HG02973 (cell line): ENCODE measurements around the gene H3-3A.

Source experiments
- ATAC-seq: cut with Tn5 transposase; IDR thresholded peaks from one replicate; pipeline ENCODE4 v1.9.1; 2021; ENCODE audit warnings: moderate library complexity; ENCODE audit not compliant: unreplicated experiment

Gene H3-3A

DNA sequence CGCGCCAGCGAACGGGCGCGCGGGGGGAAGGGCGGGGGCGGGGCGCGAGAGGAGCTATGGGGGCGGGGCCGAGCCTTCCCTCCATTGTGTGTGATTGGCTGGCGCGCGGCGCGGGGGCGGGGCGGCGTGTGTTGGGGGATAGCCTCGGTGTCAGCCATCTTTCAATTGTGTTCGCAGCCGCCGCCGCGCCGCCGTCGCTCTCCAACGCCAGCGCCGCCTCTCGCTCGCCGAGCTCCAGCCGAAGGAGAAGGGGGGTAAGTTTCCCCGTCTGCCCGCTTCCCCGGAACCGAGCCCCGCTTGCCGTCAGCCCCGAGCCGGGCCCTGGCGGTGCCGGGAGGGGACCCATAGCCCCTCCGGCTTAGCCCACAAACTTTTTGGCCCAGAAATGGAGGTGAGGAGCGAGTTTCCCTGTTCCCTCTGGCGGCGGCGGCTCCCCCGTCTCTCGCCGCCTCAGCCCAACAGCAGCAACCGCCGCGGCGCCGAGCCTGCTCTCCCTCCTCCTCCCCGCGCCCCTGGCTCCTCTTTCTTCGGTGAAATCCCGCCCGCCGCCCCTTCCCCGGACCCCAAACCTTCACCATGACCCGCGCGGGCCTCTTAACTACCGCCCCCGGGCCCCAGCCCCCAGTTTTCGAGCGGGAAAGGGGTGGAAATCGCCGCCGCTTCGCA is at the start of gene H3-3A:
H3-3A (plus strand) TSS at position 159 of the 666 bp plus-strand sequence. CDS start 1,636 bp downstream, outside the sequence.
- peak; percentile 72 for ATAC-seq

DNA sequence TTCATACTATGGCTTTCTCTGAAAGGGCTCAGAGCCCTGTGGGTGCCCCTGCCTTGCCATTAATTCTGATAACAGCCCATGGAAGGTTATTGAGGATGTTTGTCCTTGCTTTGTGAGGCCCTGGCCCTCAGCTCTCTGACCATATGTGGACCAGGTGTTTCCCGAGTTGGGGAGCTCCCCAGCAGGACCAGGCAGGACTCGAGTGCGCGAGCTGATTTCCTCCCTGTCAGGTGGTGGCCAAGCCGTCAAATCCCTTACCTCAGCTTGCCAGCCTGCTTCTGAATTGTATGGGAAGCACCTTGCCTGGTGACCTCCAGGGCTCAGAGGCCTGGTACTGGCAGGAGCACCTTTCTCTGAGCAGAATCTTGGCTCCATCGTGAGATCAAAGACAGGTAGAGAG is 45.4 kb upstream of the H3-3A start:
- ATAC-seq: no peak

DNA sequence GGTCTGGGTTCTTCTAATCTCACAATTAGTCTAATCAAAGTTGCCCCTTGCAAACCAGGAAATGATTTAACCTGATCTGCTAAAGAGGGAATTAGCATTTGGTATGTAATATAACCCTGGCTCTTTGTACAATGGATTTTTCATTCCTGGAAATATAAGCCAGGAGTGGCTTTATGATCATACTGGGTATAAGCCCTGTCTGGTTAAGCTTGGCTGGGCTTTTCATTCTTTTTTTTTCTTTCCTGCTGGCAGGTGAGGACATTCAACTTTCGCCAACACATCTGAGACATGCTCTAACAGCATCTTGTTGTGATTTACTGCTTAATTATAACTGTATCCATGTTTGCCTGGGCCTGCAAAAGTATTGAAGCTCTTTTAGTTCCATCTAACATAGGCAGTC is 42.9 kb upstream of the H3-3A start:
- no peak for ATAC-seq

DNA sequence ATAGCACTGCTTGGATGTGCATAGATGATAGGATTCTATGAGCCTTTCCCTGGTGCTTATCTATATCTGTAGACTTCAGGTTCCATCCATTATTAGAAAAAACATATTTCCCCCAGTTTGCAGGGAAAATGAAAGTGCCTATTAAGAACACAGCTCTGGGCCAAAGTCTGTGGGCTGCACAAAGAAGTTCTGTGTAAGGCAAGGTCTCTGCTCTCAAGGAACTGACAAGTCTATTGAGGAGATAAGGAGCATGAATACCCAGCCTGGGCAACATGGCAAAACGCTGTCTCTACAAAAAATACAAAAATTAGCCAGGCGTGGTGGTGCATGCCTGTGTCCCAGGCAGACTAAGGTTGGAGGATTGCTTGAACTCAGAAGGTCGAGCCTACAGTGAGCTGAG is 41.1 kb upstream of the H3-3A start:
- ATAC-seq: no peak

DNA sequence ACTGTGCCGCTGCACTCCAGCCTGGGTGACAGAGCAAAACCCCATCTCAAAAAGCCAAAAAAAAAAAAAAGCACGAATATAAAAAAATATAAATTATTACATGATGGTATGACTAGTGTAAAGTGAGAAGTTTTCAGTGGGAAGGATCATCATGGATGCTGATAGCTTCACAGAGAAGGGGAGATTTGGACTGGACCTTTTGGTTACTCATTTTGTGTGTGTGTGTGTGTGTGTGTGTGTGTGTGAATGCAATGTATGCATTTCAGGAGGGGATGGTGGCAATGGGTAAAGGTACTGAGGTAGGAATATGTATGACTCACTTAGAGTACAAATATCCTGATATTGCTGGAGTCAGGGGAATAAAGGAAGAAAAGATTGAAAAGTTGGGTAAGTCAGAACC is 40.7 kb upstream of the H3-3A start:
- ATAC-seq: no peak

DNA sequence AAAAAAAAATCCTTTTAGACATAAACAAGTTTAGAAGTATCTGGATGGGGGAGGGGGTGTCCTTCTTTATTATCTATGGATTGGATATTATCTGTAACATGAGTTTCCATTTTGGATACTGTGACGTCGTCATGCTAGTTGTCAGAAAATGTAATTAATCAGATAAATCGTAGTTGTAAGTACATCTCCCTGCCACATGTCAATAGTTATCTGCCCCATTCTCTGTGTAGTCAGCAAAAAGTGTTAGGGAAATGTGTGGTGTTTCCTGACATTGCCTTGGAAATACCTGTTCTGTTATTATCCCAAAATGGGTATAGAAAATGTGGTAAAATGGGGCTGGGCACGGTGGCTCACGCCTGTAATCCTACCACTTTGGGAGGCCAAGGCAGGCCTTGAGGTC is 38.8 kb upstream of the H3-3A start:
- ATAC-seq: no peak

DNA sequence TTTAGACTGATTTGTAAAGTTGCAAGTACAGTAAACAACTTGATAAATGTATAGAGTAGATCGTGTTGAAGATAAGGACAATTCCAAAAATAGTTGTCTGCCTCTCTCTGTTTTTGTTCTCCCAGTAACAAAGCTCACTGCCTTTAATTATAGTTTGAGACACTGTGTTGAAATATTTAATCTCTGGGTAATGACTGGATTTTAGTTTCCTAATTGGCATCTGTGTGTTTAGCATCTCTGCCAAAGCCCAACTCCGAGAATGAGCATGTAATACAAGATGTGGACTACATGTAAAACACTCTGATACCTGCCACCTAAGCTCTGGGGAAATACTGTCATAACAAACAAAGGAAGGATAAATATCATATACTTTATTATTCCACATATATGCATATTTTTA is 35.7 kb upstream of the H3-3A start:
- no peak for ATAC-seq

DNA sequence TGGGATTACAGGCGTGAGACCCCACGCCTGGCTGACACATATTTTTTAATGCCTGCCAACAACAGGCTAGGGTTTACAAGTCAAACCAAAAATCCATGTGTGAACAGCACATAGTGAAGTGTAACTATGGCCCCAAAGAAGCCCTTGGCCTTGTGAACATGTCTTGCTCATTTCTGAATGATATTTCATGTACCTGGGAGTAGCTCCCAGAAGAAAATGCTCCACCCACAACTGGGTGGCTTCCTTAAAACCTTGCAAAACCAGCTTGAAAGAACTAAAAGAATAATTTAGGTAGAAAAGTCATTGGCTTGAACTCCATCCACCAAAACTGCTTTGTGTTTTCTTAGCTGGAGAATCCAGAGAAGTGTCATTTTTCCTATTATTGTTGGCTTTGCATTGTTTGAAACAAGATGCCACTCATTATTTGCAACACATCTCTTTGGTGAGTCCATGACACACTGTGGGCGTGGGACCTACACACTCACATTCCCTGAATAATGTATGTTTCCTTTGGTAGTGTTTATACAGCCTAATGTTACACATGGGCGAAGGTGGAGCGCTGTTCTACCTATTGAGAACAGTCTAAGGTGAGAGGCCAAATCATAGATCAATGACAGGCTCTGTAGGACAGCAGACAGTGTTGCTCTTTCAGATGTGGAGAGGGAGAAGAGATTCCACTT is 34.8 kb upstream of the H3-3A start:
- ATAC-seq: no peak

DNA sequence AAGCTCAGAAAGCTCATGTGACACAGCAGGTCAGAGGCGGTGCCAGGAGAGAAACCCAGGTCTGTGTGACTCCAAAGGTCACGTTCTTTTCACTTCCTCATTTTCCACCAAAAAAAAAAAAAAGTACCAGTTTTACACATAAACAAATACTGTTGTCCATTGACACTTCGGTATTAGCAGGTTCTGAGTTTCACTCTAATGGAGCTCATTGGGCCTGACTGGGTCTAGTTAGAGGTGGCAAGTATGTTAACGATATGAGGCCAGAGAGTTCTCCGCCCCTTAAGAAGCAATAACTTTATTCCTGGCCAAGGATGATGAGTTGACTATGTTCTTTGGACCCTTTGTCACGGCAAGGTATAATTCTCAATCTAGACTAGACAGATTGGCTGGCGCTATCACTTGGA is 33.4 kb upstream of the H3-3A start:
- peak; percentile 89 for ATAC-seq

DNA sequence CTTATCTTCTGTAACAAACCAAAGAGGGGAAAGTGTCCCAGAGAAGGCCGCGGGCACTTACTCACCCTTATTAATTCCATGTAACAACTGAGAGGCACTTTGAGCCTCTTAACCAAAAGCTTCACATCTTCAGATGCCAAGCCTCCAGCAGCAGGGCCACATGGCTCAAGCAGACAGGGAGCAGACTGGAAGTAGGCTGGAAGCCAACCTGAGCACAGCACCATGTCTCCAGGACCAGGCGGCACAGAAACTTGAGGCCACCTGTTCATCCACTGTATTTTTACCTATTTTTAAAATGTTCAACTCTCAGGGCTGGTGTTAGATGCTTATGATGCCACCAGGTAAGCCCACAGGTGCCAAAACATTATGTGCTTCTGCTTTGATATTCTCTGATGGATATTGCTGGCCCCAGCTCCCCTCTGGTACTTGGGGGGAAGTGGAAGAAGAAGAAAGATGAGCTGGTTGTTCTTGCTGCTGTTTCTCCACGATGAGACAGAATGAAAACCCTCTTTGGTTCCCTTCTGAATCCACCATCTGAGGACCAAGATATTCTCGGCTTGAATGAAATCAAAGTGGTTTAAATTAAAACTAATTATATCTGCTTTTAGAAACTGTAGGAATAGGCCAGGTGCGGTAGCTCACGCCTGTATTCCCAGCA is 32.8 kb upstream of the H3-3A start:
- ATAC-seq: no peak

DNA sequence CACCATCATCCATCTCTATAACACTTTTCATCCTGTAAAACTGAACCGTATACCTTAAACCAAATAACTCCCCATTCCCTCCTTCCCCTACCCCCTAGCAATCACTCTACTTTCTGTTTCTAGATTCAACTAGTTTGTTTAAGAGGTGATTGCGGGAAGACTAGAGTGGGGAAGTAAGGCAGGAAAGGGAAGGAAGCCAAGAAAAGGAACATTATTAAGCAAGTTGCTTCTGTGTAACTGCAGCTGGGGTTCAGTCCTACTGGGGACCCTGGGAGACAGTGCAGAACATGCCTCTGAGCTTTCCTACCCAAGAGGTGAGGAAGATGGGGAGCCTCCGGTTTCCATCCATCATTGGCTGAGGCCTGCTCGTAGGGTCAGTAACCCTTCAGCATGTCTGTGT is 28.9 kb upstream of the H3-3A start:
- ATAC-seq: no peak

DNA sequence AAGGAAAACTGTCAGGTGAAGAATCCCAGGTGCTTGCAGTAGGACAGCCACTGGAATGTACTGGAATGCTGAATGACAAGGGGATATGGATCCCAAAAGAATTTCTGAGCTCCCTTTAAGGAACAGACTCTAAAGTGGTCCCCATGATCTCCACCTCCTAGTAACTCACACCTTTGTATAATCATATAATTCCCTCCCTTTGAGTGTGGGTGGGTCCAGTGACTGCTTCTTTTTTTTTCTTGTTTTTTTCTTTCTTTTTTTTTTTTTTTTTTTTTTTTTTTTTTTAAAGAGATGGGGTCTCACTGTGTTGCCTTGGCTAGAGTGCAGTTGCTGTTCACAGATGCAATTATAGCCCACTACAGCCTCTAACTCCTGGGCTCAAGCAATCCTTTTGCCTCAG is 28.5 kb upstream of the H3-3A start:
- ATAC-seq: no peak

DNA sequence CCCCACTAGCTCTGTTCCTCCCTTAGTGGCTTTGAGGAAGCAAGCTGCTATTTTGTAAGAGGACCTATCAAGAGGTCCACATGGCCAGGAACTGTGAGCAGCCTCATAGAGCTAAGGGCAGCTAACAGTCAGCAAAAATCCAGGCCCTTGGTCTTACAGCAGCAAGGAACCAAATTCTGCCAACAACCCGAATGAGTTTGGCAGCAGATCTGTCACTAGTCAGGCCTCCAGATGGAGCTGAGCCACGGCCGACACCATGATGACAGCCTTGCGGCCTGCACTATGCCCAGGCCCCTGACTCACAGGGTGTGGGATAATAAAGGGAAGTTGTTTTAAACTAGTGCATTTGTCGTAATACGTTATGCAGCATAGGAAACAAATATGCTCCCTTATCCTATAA is 28.0 kb upstream of the H3-3A start:
- ATAC-seq: no peak

DNA sequence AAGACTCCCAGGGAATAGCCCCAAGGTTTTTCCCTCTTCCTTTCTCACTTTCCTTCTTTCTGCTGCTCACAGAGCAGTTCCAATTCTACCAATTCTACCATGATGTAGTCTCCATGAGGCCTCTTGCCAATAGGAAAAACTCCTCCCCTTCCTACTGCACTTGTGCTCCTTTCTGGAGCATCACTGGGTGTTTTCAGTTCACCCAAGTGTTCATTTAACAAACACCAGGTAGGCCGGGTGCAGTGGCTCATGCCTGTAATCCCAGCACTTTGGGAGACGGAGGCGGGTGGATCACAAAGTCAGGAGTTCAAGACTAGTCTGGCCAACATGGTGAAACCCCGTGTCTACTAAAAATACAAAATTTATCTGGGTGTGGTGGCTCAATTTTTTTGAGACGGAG is 26.6 kb upstream of the H3-3A start:
- ATAC-seq: no peak

DNA sequence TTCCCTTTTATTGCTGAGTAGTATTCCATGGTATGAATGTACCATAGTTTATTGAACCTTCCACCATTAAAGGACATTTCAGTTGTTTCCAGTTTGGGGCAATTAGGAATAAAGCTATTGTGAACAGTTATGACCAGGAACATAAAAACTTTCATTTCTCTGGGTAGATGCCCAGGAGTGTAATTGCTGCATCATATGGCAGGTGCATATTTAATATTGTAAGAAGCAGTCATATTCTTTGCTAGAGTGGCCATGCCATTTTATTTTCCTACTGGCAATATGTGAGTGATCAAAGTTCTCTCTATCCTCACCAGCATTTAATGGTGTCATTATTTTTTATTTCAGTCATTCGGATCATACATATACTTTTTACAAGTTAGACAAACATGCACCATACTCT is 23.9 kb upstream of the H3-3A start:
- no peak for ATAC-seq

DNA sequence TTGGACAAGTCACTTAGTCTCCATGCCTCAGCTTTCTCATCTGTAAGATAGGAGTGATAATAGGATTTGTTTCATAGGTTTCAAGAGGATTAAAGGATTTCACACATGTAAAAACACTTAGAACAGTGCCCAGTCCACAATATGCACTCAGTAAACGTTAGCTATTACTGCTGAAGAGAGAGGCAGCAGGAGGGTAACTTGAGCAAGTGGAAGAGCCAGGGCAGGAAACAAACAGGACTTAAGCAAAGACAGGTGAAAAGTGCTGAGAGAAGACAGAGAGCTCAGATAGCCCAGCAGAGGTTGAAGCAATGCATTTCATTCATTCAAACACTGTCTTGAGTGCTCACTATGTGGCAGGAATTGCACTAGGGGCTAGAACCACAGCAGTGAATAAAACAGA is 21.1 kb upstream of the H3-3A start:
- no peak for ATAC-seq

DNA sequence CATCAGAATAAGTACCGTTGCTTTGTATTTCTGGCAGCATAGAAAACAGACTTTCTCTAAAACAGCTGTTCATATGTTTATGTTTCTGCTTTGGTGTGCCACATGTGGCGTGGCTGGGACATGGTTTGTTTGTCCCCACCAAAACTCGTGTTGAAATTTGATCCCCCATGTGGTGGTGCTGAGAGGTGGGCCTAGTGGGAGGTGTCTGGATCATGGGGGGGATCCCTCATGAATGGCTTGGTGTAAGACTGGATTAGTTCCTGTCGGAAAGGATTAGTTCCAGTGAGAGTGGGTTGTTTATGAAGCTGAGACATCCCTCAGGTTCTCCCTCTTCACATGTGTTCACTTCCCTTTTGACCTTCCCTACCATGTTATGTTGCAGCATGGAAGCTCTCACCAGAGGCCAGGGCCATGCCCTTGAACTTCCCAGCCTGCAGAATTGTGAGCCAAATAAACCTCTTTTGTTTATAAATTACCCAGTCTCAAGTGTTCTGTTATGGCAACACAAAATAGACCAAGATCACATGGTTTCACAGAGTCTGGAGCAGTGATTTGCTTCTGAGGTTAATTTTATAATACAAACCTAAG is 17.9 kb upstream of the H3-3A start:
- ATAC-seq: no peak

DNA sequence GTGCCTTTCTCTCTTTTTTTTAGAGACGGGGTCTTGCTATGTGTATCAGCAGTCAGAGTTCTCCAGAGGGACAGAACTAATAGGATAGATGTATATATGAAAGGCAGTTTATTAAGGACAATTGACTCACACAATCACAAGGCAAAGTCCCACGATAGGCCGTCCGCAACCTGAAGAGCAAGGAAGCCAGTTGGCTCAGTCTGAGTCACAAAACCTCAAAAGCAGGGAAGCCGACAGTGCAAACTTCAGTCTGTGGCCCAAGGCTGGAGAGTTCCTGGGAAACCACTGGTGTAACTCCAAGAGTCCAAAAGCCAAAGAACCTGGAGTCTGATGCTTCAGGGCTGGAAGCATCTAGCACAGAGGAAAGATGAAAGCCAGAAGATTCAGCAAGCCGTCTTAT is 16.3 kb upstream of the H3-3A start:
- no peak for ATAC-seq

DNA sequence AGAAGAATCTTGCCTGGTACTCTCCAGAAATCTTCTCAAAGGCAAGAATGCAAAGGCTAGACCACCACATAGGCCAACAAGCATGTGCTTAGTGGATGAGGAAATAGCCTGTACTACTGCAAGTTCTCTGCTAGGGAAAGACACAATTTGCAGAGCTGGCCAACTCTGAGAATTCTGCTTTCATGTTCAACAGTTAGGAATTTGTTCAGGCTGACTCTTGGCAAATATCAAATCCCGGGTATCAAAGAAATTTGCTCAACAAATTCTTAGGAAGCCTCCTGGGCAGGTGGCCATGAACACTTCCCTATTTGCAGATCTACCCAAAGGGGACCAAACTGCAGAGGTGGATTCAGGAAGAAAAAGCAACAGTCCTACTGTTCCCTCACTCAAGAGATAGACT is 15.0 kb upstream of the H3-3A start:
- no peak for ATAC-seq

DNA sequence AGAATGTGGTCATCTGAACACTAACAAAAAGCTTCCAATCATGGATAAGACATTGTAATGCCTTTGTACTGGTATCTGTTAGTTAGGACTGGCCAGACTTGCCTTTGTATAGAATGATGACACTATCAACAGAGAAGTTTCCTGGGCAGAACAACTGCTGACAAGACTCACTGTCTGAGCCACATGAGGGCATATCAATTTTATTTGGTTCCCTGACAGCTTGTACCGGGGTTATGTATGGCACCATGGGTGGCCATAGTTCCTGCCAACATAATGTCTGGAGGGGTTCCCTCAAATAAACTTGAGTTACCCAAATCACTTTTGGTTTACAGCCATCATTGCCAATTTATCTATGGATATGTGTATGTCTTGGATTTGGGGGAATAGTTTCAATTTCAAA is 13.6 kb upstream of the H3-3A start:
- ATAC-seq: no peak

DNA sequence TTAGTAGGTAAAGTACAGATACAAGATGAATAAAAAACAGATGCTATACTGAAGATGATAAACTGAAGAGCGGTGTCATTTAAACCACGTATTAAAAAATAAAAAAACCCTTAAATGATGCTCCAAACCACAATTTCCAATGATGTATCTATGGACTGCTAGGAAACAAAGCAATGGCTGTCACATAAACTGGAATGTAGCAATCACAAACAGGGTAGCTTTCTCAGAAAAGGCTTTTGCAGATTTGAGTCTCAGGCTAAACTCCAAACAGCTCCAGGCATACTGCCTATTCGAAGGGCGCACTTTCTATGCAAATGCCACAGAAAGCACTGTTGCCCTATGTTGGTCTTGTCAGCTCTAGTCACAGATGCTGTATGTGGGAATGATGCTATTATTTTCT is 12.4 kb upstream of the H3-3A start:
- no peak for ATAC-seq

DNA sequence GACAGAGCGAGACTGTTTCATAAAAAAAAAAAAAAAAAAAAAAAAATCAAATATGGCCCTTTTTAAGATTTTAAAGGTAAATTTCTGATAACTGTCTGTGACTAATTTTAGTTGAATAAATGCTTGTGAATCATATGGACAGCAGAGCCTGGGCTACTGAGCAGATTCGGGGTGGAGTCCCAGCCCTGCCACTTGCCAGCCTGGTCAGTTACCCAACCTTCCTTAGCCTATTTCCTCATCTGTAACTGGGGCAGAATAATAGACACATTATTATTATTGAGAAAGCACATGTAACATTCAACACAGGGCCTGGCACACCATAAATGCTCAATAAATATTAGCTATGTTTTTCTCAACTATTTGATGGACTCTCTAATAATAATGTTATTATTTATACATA is 11.2 kb upstream of the H3-3A start:
- ATAC-seq: no peak
